PC-9 (cell line): ENCODE data around the gene RAD51AP2. TPM values are rescaled to one million over a fixed set of nuclear protein-coding genes. Genes with fewer than 3 reads are reported as not detected.

ENCODE experiments used
- BruUV-seq: library from RNA; stranded (reverse); fragments of 400-500 nt; replicated peaks from 2 replicates; lab custom pipeline; 2021; lab: Mats Ljungman, UMichigan
- CTCF ChIA-PET: fragments of 300-600 bp; sonication (Branson Sonifier 250); formaldehyde crosslinking; loops from one replicate; lab custom pipeline; 2022; ENCODE audit warnings: antibody characterized with exemption; lab: Charles Lee
- POLR2A ChIA-PET: fragments of 300-600 bp; sonication (Branson Sonifier 250); formaldehyde crosslinking; loops from one replicate; lab custom pipeline; 2022; ENCODE audit warnings: antibody characterized with exemption; ENCODE audit not compliant: unreplicated experiment; lab: Charles Lee
- DNase-seq, 2 experiments: peaks; one replicate each; pipeline versions ENCODE4 v3.0.0 to v3.0.0-alpha.2; 2015 to 2022; ENCODE audit warnings: mixed read lengths in 1 of 2
- H2AFZ ChIP-seq: fragments of 200-600 bp; sonication (generic); 2 replicates; pipeline ENCODE4 v1.8.1; 2017; ENCODE audit warnings: antibody characterized with exemption
- H3F3A ChIP-seq: fragments of 200-600 bp; sonication (generic); 2 replicates; pipeline ENCODE4 v1.8.1; 2017; ENCODE audit warnings: antibody characterized with exemption, mild to moderate bottlenecking, low read depth; ENCODE audit not compliant: insufficient read depth
- H3K27ac ChIP-seq: fragments of 200-600 bp; sonication (generic); 2 replicates; pipeline ENCODE4 v1.6.1; 2016; ENCODE audit warnings: mixed run types
- H3K27me3 ChIP-seq: fragments of 200-600 bp; sonication (generic); 2 replicates; pipeline ENCODE4 v1.6.1; 2016; ENCODE audit warnings: low read depth, mixed run types; ENCODE audit not compliant: insufficient read depth
- H3K36me3 ChIP-seq: fragments of 200-600 bp; sonication (generic); 2 replicates; pipeline ENCODE4 v1.6.1; 2016; ENCODE audit warnings: low read depth, mixed run types
- H3K4me1 ChIP-seq: fragments of 200-600 bp; sonication (generic); replicated peaks from 2 replicates; pipeline ENCODE4 v1.6.1; 2016; ENCODE audit warnings: mixed run types; ENCODE audit not compliant: insufficient read depth
- H3K4me2 ChIP-seq: fragments of 200-600 bp; sonication (generic); 2 replicates; pipeline ENCODE4 v1.6.1; 2017; ENCODE audit warnings: mixed run types
- H3K4me3 ChIP-seq: fragments of 200-600 bp; sonication (generic); 2 replicates; pipeline ENCODE4 v1.6.1; 2016; ENCODE audit warnings: mixed run types
- H3K79me2 ChIP-seq: fragments of 200-600 bp; sonication (generic); 2 replicates; pipeline ENCODE4 v1.6.1; 2017; ENCODE audit warnings: low read depth, mixed run types
- H3K9me2 ChIP-seq: fragments of 200-600 bp; sonication (generic); 2 replicates; pipeline ENCODE4 v1.8.1; 2017; ENCODE audit warnings: mild to moderate bottlenecking; ENCODE audit not compliant: insufficient read depth
- H3K9me3 ChIP-seq: fragments of 200-600 bp; sonication (generic); 2 replicates; pipeline ENCODE4 v1.8.1; 2016; ENCODE audit warnings: low read depth; ENCODE audit not compliant: insufficient read depth
- H4K20me1 ChIP-seq: fragments of 200-600 bp; sonication (generic); 2 replicates; pipeline ENCODE4 v1.8.1; 2017; ENCODE audit not compliant: insufficient read depth
- EZH2 ChIP-seq: fragments of 200-600 bp; sonication (generic); IDR thresholded peaks from 2 replicates; pipeline ENCODE4 v1.8.0; 2017; ENCODE audit warnings: antibody characterized with exemption, low read depth
- intact Hi-C: fragments of 100-400 bp; cut with micrococcal nuclease; formaldehyde crosslinking; loops from one replicate; pipeline ENCODE4 v1.10.0; 2022; ENCODE audit not compliant: unreplicated experiment
- total RNA-seq: library from RNA; stranded (reverse); gene quantifications from 2 replicates; pipeline ENCODE4 v1.2.3, GENCODE V29; 2021
- TF ChIP-seq, protein P1 (sequence below): fragments of 200-600 bp; sonication (generic); conservative IDR thresholded peaks from 2 replicates; pipeline ENCODE4 v1.6.1; 2017; ENCODE audit warnings: mixed run types, antibody characterized with exemption, mild to moderate bottlenecking, moderate library complexity

The RAD51AP2 gene
- total RNA-seq, 1 experiment from 2014 or later = not detected

DNA sequence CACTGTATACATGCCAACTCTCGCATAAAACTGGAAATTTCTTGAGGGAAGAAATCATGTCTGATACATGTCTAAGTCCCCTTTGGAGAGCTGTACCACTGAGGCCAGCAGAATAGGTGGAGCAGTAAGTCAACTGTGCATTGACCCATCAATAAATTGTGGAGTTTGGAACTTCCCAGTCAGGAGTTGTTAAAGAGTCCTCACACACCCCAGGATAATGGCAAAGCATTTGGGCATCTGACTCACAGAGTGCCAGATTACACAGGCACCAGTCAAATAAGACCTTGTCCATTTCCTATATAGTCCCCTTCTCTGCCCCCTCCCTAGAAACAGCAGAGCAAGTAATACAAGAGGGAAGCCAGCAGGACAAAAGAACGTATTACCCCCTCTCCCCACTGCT is 32.7 kb upstream of the RAD51AP2 start:
- Histone ChIP-seq H3K4me2 (no peak overlapping the region), H4K20me1 (no peaks in the 10 kb centered on the region), H3K9me2 (no peaks in the 10 kb centered on the region), H3K9me3 (no peaks in the 10 kb centered on the region), H3K27ac (no peak overlapping the region), H3K36me3 (no peaks in the 10 kb centered on the region), H3F3A (no peaks in the 10 kb centered on the region), H2AFZ (no peak overlapping the region), H3K4me1 (no peaks in the 10 kb centered on the region), H3K27me3 (no peaks in the 10 kb centered on the region), H3K79me2 (no peaks in the 10 kb centered on the region), H3K4me3 (no peak overlapping the region)
- intact Hi-C loops = no loop called here
- no TSS peak for BruUV-seq
- ChIA-PET CTCF (no interaction called here), POLR2A (no interaction called here)
- TF ChIP-seq, protein P1, sequence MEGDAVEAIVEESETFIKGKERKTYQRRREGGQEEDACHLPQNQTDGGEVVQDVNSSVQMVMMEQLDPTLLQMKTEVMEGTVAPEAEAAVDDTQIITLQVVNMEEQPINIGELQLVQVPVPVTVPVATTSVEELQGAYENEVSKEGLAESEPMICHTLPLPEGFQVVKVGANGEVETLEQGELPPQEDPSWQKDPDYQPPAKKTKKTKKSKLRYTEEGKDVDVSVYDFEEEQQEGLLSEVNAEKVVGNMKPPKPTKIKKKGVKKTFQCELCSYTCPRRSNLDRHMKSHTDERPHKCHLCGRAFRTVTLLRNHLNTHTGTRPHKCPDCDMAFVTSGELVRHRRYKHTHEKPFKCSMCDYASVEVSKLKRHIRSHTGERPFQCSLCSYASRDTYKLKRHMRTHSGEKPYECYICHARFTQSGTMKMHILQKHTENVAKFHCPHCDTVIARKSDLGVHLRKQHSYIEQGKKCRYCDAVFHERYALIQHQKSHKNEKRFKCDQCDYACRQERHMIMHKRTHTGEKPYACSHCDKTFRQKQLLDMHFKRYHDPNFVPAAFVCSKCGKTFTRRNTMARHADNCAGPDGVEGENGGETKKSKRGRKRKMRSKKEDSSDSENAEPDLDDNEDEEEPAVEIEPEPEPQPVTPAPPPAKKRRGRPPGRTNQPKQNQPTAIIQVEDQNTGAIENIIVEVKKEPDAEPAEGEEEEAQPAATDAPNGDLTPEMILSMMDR = no peak
- no peak for TF ChIP-seq EZH2
- no peak for DNase-seq

DNA sequence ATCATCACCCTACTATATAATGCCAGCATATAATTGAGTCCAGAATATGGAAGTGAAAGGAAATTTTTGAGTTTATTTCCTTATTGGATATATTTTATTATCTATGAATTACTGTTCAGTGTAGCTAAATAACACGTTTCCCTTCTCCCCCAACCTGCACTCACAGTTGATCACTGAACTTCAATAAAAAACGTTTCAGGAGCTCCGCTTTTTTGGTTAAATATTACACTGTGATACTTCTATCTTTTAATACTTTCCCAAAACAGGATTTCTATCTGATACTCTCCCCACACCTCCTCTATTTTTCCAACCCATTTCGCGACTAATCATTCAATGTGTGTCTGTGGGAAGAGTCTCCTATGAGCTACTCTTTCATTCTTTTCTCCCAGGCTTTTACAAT is 29.5 kb upstream of the RAD51AP2 start:
- TF ChIP-seq EZH2 = no peak
- TF ChIP-seq, protein P1 = no peak
- H2AFZ ChIP-seq = no peak overlapping the region
- no peaks in the 10 kb centered on the region for H3F3A ChIP-seq
- no TSS peak for BruUV-seq
- H3K4me1 ChIP-seq = no peaks in the 10 kb centered on the region
- intact Hi-C loops = no loop called here
- H3K4me2 ChIP-seq = no peak overlapping the region
- ChIA-PET CTCF (no interaction called here), POLR2A (no interaction called here)
- H3K36me3 ChIP-seq = no peaks in the 10 kb centered on the region
- no peak for DNase-seq
- no peak overlapping the region for H3K4me3 ChIP-seq
- no peaks in the 10 kb centered on the region for H3K27me3 ChIP-seq
- no peaks in the 10 kb centered on the region for H4K20me1 ChIP-seq
- H3K9me3 ChIP-seq = no peaks in the 10 kb centered on the region
- no peaks in the 10 kb centered on the region for H3K9me2 ChIP-seq
- no peak overlapping the region for H3K27ac ChIP-seq
- no peaks in the 10 kb centered on the region for H3K79me2 ChIP-seq

DNA sequence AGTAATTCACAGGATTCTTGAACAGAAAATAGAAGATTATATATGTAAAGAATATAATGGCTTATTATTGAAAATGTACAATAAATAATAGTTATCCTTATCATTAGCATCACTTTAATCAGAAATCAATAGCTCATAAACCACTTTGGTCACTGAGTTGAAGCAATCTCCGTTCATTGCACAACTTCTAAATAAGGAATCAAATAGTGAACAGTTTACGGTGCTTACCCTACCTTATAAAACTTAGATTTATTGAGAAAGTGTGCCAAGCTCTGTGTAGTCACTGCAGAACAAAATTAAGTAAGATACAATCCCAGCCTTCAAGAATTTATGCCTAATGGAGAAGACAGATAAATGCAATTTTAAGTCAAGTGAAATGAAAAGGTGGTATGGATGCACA is 29.0 kb upstream of the RAD51AP2 start:
- Histone ChIP-seq H4K20me1 (no peaks in the 10 kb centered on the region), H3K4me2 (no peak overlapping the region), H3K79me2 (no peaks in the 10 kb centered on the region), H3K9me2 (no peaks in the 10 kb centered on the region), H3K27ac (no peak overlapping the region), H3K9me3 (no peaks in the 10 kb centered on the region), H3K36me3 (no peaks in the 10 kb centered on the region), H3K4me1 (no peaks in the 10 kb centered on the region), H2AFZ (no peak overlapping the region), H3K27me3 (no peaks in the 10 kb centered on the region), H3K4me3 (no peak overlapping the region), H3F3A (no peaks in the 10 kb centered on the region)
- intact Hi-C loops = no loop called here
- CTCF ChIA-PET = no interaction called here
- TF ChIP-seq, protein P1 = no peak
- TF ChIP-seq EZH2 = no peak
- POLR2A ChIA-PET = no interaction called here
- no TSS peak for BruUV-seq
- no peak for DNase-seq
